ENCODE measurements around the gene PRR5. TPM values are rescaled to one million over a fixed set of nuclear protein-coding genes. Genes with fewer than 3 reads are reported as not detected.

Gene PRR5
- total RNA-seq, 1 donor from 2014 or later: 17.2 TPM

DNA sequence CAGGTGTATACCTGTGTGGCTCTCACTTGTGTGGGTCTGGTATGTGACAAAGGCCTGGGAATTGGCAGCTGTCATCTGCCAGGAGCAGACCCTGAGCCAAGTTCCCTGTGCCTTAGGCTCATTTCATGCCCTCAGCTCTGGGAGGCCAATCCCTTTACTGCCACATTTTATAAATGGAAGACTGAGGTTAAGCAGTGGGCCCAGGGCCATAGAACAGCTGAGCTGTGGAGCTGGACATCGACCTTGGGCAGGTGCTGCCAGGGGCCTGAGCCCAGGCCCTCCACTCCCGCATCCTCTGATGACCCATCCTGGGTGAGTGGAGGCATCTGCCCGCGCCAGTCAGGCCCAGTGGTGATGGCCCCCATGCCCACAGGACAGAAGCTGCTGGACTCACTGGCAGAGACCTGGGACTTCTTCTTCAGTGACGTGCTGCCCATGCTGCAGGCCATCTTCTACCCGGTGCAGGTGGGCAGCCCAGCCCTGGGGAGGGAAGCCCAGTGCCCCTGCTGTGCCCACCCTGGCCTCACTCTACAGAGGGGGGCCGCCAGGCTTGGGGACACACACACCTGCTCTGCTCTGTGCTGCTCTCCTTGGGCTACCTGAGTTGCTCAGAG lies 29.5 kb downstream of the PRR5 start:
- no peak overlapping the region for H3K4me3 ChIP-seq (ENCODE audit: low read length in 3 of 3)
- H3K4me1 ChIP-seq (ENCODE audit: control insufficient read depth in 3 of 3, insufficient read depth in 3 of 3, low read length in 3 of 3): peaks cover 9 to 11% (median 11%) of the 10 kb centered on the region in 3 donors
- H3K27ac ChIP-seq (ENCODE audit: low read depth, low read length): no peak overlapping the region
- H3K9ac ChIP-seq (ENCODE audit: low read depth in 1 of 3, low read length in 3 of 3): no peak overlapping the region
- H3K27me3 ChIP-seq (ENCODE audit: control insufficient read depth in 3 of 3, insufficient read depth in 3 of 3, low read length in 3 of 3): peaks cover 21 to 52% (median 35%) of the 10 kb centered on the region in 3 donors
- H3K36me3 ChIP-seq (ENCODE audit: control insufficient read depth in 3 of 3, insufficient read depth in 3 of 3, low read length in 3 of 3): no peaks in the 10 kb centered on the region
- H3K9me3 ChIP-seq (ENCODE audit: control insufficient read depth in 3 of 3, low read length in 3 of 3): no peaks in the 10 kb centered on the region

DNA sequence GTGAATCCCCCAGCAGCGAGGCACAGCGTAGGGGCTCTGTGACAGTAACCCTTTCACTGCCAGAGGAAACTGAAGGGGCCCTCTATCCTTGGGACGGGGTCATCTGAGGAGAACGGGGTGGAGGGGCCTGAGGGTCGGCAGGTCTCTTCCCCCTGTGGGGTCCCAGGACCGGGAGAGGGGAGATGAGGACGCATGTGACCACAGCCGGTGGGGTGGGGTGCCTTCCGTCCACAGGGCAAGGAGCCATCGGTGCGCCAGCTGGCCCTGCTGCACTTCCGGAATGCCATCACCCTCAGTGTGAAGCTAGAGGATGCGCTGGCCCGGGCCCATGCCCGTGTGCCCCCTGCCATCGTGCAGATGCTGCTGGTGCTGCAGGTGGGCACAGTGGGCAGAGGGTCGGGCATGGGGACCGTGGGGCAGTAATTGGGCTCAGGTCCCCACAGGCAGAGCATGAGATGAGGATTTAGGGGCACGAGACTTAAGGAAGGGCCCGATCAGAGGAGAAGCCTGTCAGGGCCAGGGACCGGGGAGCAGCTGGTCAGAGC lies 30.1 kb downstream of the PRR5 start:
- Histone ChIP-seq H3K36me3 (ENCODE audit: control insufficient read depth in 3 of 3, insufficient read depth in 3 of 3, low read length in 3 of 3) (no peaks in the 10 kb centered on the region), H3K27me3 (ENCODE audit: control insufficient read depth in 3 of 3, insufficient read depth in 3 of 3, low read length in 3 of 3) (peaks cover 21 to 54% (median 40%) of the 10 kb centered on the region in 3 donors), H3K27ac (ENCODE audit: low read depth, low read length) (no peak overlapping the region), H3K9me3 (ENCODE audit: control insufficient read depth in 3 of 3, low read length in 3 of 3) (no peaks in the 10 kb centered on the region), H3K4me1 (ENCODE audit: control insufficient read depth in 3 of 3, insufficient read depth in 3 of 3, low read length in 3 of 3) (peaks cover 9 to 11% (median 11%) of the 10 kb centered on the region in 3 donors), H3K9ac (ENCODE audit: low read depth in 1 of 3, low read length in 3 of 3) (no peak overlapping the region), H3K4me3 (ENCODE audit: low read length in 3 of 3) (no peak overlapping the region)

DNA sequence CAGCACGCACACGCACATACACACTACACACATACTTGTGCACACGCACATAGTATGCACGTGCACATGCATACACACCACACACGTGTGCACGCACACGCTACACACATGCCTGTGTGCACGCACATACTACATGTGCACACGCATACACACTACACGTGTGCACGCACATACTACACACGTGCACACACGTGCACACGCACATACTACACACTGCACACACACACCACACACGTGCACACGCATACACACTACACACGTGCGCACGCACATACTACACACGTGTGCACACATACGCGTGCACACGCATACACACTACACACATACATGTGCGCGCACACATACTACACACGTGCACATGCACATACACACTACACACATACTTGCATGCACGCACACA lies 30.7 kb downstream of the PRR5 start:
- Histone ChIP-seq H3K4me3 (ENCODE audit: low read length in 3 of 3) (no peak overlapping the region), H3K36me3 (ENCODE audit: control insufficient read depth in 3 of 3, insufficient read depth in 3 of 3, low read length in 3 of 3) (no peaks in the 10 kb centered on the region), H3K9ac (ENCODE audit: low read depth in 1 of 3, low read length in 3 of 3) (no peak overlapping the region), H3K4me1 (ENCODE audit: control insufficient read depth in 3 of 3, insufficient read depth in 3 of 3, low read length in 3 of 3) (peaks cover 9 to 11% (median 11%) of the 10 kb centered on the region in 3 donors), H3K27ac (ENCODE audit: low read depth, low read length) (no peak overlapping the region), H3K27me3 (ENCODE audit: control insufficient read depth in 3 of 3, insufficient read depth in 3 of 3, low read length in 3 of 3) (peaks cover 22 to 52% (median 40%) of the 10 kb centered on the region in 3 donors), H3K9me3 (ENCODE audit: control insufficient read depth in 3 of 3, low read length in 3 of 3) (no peaks in the 10 kb centered on the region)

DNA sequence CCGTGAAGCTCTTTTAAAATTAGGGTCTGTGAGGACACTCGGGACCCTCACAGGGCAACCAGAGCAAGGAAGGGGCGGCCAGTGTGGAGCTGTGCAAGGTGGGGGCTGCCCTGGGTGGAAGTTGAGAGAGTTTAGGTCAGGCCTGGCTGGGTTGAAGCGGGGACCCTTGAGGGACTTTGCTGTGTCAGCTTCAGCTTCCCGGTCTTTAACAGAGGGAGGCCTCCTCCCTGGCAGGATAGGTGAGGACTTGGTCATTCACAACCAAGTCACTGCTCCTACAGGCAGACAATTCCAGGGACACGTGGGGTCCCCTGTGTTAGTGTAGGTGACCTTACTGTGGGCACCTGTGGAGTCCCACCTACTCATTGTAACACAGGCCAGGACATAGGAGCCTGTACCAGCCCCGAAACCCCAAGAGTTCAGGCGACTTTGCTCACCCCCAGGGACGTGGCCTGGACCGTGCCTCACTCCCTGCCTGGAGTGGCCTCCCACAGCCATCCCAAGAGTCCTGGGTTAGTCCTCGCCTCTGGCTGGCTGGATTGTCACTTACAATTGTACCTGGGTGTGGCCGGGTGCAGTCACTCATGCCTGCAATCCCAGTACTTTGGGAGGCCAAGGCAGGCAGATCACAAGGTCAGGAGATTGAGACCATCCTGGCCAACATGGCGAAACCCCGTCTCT lies 31.6 kb downstream of the PRR5 start:
- H3K4me1 ChIP-seq (ENCODE audit: control insufficient read depth in 3 of 3, insufficient read depth in 3 of 3, low read length in 3 of 3): peaks cover 9 to 11% (median 9%) of the 10 kb centered on the region in 3 donors

DNA sequence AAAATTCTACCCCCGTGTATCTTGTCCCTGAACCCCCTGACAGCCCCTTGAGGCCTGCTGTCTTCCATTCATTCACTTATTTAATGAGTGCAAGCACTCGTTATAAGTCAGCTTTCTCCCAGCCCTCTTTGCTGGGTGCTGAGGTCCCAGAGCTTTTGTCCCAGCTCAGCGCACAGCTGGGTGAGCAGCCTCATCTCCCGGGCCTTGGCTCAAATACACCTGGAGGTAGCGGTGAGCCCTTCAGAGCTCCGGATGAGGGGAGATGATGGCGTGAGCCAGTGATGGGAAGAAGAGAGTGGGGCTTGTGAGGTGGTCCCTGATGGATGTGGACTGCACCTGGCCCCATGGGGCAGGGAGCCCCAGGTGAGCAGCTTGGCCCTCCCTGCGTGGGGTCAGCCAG lies 32.3 kb downstream of the PRR5 start:
- no peak overlapping the region for H3K9ac ChIP-seq (ENCODE audit: low read depth in 1 of 3, low read length in 3 of 3)
- H3K4me3 ChIP-seq (ENCODE audit: low read length in 3 of 3): no peak overlapping the region
- no peak overlapping the region for H3K27ac ChIP-seq (ENCODE audit: low read depth, low read length)
- peaks cover 21 to 52% (median 47%) of the 10 kb centered on the region in 3 donors for H3K27me3 ChIP-seq (ENCODE audit: control insufficient read depth in 3 of 3, insufficient read depth in 3 of 3, low read length in 3 of 3)
- no peaks in the 10 kb centered on the region for H3K36me3 ChIP-seq (ENCODE audit: control insufficient read depth in 3 of 3, insufficient read depth in 3 of 3, low read length in 3 of 3)
- no peaks in the 10 kb centered on the region for H3K9me3 ChIP-seq (ENCODE audit: control insufficient read depth in 3 of 3, low read length in 3 of 3)
- peaks cover 3 to 6% (median 3%) of the 10 kb centered on the region in 3 donors for H3K4me1 ChIP-seq (ENCODE audit: control insufficient read depth in 3 of 3, insufficient read depth in 3 of 3, low read length in 3 of 3)

More for the DNA sequence above, 31.6 kb downstream of the PRR5 start:
- Histone ChIP-seq H3K36me3 (ENCODE audit: control insufficient read depth in 3 of 3, insufficient read depth in 3 of 3, low read length in 3 of 3) (no peaks in the 10 kb centered on the region), H3K27ac (ENCODE audit: low read depth, low read length) (no peak overlapping the region), H3K9me3 (ENCODE audit: control insufficient read depth in 3 of 3, low read length in 3 of 3) (no peaks in the 10 kb centered on the region), H3K9ac (ENCODE audit: low read depth in 1 of 3, low read length in 3 of 3) (no peak overlapping the region), H3K27me3 (ENCODE audit: control insufficient read depth in 3 of 3, insufficient read depth in 3 of 3, low read length in 3 of 3) (peaks cover 24 to 52% (median 49%) of the 10 kb centered on the region in 3 donors), H3K4me3 (ENCODE audit: low read length in 3 of 3) (no peak overlapping the region)

DNA sequence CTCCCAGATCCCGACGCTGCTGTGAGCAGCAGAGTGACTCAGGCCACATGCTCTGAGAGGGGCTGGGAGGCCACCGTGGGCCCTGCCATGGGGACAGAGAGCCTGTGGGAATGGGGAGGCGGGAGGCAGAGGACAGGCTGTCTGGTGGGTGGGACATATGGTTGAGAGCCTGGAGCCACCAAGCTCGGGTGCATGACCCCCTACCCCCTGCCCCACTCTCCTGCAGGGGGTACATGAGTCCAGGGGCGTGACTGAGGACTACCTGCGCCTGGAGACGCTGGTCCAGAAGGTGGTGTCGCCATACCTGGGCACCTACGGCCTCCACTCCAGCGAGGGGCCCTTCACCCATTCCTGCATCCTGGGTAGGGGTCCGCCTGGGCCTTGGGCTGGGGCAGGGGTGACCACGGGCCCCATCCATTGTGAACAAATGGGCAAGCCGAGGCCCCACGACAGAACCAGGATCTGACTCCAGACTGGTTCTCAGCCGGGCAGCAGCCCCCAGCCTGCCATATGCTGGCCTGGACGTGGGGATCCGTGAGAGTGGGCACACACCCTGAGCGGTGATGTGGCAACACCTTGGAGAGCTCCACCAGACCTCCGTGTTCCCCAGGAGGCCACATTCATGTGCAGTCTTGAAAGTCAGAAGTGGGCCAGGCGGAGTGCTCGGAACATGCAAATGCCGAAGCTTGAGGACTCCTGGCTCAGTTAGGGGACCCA lies 33.0 kb downstream of the PRR5 start:
- H3K36me3 ChIP-seq (ENCODE audit: control insufficient read depth in 3 of 3, insufficient read depth in 3 of 3, low read length in 3 of 3): no peaks in the 10 kb centered on the region
- H3K9ac ChIP-seq (ENCODE audit: low read depth in 1 of 3, low read length in 3 of 3): no peak overlapping the region
- H3K27me3 ChIP-seq (ENCODE audit: control insufficient read depth in 3 of 3, insufficient read depth in 3 of 3, low read length in 3 of 3): peaks cover 19 to 49% (median 41%) of the 10 kb centered on the region in 3 donors
- peaks cover 0 to 3% (median under 1%) of the 10 kb centered on the region in 3 donors for H3K4me1 ChIP-seq (ENCODE audit: control insufficient read depth in 3 of 3, insufficient read depth in 3 of 3, low read length in 3 of 3)
- H3K27ac ChIP-seq (ENCODE audit: low read depth, low read length): no peak overlapping the region
- H3K9me3 ChIP-seq (ENCODE audit: control insufficient read depth in 3 of 3, low read length in 3 of 3): no peaks in the 10 kb centered on the region
- H3K4me3 ChIP-seq (ENCODE audit: low read length in 3 of 3): no peak overlapping the region

DNA sequence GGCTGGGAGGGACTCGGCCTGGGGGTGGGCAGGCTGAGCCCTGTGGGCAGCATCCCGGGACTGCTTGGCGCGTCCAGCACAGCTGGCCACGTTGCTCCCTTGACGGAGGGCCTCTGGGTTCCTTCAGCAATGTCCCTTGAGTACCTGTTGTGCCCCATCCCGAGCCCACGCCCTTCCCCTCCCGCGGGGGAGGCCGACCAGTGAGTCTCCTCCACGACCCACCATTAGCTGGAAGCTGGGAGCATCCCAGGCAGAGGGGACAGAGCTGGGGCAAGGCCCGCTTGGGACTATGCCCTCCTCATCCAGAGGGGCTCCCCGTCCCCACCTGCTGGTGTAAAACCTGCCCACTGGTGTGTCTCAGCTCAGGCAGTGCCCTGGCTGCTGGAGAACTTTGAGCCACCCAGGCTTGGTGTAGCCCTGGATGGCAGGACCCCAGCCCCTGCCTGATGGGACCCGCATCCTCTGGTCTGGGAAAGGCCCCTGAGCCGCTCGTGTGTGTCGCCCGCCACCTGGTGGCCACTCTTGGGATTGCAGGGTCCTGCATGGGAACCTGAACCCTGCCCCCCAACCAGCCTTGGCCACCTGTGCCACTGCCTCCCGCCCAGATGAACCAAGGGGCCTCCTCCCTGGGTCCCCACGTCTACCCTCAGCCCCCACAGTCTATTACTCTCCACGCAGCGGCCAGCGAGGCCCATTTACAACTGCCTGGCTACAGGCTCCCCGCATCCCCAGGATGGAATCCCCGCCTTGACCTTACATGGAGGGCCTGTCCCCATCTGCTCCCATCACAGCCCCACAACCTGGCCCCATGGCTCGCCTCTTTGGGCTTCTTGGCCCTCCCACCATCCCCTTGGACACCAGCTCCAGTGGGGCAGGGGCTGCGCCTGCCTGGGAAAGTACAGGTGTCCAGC lies 33.8 kb downstream of the PRR5 start:
- no peaks in the 10 kb centered on the region for H3K9me3 ChIP-seq (ENCODE audit: control insufficient read depth in 3 of 3, low read length in 3 of 3)
- H3K4me1 ChIP-seq (ENCODE audit: control insufficient read depth in 3 of 3, insufficient read depth in 3 of 3, low read length in 3 of 3): no peaks in the 10 kb centered on the region
- H3K27ac ChIP-seq (ENCODE audit: low read depth, low read length): no peak overlapping the region
- H3K9ac ChIP-seq (ENCODE audit: low read depth in 1 of 3, low read length in 3 of 3): no peak overlapping the region
- H3K36me3 ChIP-seq (ENCODE audit: control insufficient read depth in 3 of 3, insufficient read depth in 3 of 3, low read length in 3 of 3): no peaks in the 10 kb centered on the region
- H3K27me3 ChIP-seq (ENCODE audit: control insufficient read depth in 3 of 3, insufficient read depth in 3 of 3, low read length in 3 of 3): peaks cover 13 to 43% (median 37%) of the 10 kb centered on the region in 3 donors
- no peak overlapping the region for H3K4me3 ChIP-seq (ENCODE audit: low read length in 3 of 3)

DNA sequence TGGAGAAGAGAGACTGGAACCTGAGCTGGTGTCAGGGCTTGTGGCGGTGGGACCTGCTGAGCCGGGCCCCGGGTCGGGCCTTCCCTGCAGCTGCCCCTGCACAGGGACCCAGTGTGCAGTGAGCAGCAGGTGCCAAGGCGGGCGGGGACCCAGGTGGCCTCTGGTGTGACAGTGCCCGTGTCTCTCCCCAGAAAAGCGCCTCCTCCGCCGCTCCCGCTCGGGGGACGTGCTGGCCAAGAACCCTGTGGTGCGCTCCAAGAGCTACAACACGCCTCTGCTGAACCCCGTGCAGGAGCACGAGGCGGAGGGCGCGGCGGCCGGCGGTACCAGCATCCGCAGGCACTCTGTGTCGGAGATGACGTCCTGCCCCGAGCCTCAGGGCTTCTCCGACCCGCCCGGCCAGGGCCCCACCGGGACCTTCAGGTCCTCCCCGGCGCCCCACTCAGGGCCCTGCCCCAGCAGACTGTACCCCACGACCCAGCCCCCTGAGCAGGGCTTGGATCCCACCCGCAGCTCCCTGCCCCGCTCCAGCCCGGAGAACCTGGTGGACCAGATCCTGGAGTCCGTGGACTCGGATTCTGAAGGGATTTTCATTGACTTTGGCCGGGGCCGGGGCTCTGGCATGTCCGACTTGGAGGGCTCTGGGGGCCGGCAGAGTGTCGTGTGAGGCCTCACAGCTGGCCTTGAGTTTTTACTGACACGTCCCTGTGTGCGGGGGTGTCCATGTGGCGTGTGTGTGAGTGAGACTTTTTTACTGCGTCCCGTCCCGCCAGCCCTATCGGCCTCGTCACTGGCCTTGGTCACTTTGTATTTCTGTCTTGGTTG lies 34.8 kb downstream of the PRR5 start:
- Histone ChIP-seq H3K4me1 (ENCODE audit: control insufficient read depth in 3 of 3, insufficient read depth in 3 of 3, low read length in 3 of 3) (no peaks in the 10 kb centered on the region), H3K27me3 (ENCODE audit: control insufficient read depth in 3 of 3, insufficient read depth in 3 of 3, low read length in 3 of 3) (peaks cover 10 to 36% (median 36%) of the 10 kb centered on the region in 3 donors), H3K27ac (ENCODE audit: low read depth, low read length) (no peak overlapping the region), H3K9me3 (ENCODE audit: control insufficient read depth in 3 of 3, low read length in 3 of 3) (no peaks in the 10 kb centered on the region), H3K4me3 (ENCODE audit: low read length in 3 of 3) (no peak overlapping the region), H3K9ac (ENCODE audit: low read depth in 1 of 3, low read length in 3 of 3) (no peak overlapping the region), H3K36me3 (ENCODE audit: control insufficient read depth in 3 of 3, insufficient read depth in 3 of 3, low read length in 3 of 3) (no peaks in the 10 kb centered on the region)
